ENCODE results near the gene MARCHF3.
"Not testable (repeated sequence)": the region's sequence is repeated elsewhere in the genome, so short reads cannot be mapped to it uniquely, and the experiment has no call there.

MARCHF3 gene

DNA sequence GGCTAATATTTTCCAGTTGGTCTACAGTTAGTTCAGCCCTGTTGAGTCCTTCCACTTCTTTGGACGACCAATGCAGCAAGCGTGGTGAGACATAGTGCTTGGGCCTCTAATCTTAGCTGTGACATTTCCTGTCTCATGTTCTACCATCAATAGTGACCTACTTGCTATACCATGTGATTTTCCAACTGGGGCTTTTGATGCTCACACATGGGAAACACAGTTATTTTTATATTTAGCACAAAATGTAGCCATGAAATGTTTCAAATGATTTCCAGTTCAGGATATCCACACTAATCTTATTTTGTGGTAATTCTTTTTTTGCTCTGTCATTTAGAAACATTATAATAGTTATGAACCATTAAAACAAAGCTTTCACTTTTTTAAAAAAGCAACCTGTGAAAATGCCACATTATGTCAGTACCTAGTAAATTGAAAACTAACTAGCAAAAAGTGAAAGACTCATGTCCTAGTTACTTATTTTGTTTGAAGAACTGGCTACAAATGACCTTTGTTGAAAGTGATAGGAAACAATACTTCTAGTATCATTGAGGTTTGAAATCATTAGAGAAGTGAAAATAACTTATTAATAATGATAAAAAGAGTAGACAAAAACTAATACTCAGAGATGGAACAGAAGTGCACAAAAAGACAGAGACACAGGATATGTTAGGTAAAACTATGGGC, 18.3 kb downstream of the MARCHF3 start:
- no peak for DNase-seq

DNA sequence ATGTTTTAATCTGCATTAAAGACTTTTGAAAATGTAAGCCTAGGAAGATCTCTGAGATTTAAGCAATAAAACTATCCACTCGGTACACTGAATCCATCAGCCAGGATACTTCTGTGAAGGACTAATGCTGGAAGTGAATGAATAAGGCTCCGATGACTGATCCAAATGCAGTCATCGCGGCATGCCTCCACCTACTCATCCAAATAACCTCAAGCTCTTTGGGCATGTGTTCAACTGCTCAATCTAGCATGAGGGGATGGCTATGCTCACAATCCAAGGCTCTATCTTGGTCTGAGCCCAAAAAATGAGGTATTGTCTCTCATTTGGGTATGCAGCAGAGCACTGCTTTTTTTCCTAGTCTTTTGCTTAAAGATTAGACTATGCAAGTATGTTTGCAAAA, 19.2 kb downstream of the MARCHF3 start:
- DNase-seq, result no peak

DNA sequence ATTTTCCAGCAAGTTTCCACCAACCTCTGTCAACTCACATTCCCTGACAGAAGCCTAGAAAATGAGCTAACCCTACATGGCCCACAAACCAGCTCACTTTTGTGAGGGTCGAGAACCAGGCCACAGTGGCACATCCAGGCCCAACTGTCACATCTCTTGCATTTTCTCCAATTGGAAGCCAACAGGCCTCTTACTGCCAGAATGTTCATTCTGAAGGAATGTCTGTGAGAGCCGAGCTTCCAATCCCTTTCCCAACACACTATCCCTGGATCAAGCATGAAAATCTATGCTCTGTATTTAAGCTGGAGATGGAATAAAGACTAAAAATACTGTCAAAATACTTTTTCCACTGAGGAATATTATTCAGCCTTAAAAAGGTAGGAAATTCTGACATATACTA, 20.0 kb downstream of the MARCHF3 start:
- DNase-seq, result no peak

DNA sequence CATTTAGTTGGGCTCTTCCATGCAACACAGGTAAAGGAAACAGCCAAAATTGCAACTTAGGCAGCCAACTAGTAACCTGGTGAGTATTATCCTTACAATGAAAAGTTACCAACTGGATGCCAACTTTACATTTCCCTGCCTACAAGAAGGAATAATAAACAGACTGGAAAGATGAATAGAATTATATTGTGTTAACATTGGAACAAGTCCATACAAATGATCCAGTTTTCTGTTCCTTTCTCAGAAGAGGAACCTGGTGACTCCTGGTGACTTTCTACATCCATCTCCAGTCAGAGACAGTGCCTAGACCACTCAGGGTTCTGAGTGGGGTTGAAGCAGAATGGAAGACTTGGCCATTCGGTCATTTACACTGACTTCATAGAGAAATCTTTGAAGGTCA, 20.6 kb downstream of the MARCHF3 start:
- DNase-seq, result no peak

DNA sequence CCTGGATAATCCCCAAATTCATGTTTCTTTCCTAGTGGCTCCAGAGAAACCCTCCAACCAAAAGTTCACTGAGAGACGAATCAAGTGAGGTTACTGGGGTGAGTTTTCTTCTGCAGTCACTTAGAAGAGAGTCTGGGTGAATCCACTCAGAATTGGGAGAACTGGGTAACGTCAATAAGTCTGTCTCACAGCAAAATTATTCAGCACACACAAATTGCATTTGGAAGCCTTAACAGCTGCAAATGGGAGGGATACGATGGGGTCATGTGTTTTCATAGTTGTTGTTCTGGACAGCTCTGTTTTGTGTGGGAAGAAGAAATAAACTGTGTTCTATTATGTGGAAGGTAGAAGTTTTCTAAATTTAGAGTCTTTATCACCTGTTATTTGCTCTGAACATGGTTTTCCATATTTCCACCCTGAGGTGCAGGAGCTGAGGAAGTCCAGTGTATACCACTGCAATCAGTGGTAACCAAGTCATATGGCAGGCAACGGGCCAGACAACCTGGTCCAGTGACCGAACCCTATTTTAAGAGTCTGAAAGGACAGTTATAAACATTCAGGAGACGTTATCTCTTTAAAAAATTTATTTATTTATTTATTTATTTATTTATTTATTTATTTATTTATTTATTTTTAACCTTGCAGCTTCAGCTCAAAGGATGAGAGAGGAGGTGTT, 21.9 kb downstream of the MARCHF3 start:
- DNase-seq, result no peak

DNA sequence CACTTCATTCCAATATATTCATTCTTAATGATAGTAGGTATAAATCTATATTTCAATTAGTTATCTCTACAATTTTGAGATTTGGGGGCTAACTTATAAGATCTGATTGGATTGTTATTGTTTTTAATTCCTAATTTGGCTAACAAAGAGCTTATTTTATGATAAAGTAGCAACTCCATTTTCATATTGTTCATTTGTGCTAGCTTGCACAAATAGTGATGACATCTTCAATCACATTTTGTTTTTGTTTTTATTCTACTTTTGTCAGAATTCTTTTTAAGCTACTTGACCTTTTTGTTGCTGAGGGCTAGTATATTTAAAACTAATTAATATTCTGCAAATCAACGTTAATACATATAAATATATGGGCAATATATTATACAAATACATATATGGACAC, 22.8 kb downstream of the MARCHF3 start:
- no peak for DNase-seq

DNA sequence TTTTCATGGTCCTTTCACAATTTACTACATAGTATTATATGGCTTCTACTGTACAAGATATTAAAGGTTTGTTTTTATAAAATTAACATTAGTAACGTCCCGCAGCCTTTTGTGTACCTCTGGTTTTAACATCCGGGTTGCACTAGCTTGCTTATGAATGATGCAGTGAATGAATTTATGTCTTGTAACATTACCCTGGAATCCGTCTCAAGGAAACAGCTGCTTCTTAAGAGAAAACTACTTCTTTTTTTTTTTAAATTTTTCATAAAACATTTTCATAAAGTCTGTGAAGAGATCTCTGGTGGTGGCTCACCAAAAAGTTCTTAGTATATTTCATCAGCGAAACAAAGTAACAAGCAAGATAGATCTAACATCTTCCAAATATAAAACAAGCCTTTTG, 23.6 kb downstream of the MARCHF3 start:
- DNase-seq, result no peak

DNA sequence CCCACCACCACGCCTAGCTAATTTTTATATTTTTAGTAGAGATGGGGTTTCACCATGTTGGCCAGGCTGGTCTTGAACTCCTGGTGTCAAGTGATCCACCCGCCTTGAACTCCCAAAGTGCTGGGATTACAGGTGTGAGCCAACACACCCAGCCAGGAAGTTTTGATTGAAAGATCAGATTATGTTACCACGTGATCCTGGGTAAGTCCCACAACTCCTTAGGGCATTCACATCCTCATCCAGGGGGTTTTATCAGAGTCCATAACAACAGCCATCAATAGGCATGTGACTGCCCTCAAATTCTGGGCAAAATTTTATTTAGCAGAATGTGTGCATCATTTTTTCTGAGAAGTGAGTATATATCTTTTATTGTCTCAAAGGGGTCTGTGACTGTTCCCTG, 25.1 kb downstream of the MARCHF3 start:
- DNase-seq, result not testable (repeated sequence)

DNA sequence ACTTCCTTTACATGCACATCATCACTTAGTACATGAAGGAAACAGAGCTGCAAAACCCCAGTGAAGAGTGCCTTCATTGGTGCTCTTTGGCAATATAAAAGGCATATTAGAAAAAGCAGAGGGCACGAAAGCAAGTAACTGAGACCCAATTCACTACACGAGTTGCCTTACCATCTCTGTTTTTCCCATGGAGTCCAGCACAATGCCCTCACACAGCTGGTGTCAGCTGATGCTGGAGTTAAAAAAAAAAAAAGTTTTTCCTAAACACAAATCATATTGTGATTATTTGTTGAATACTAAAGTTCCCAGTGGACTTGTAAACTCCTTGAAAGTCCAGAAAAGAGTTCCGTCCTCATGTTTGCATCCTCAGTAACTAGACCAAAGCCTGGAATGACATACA, 25.6 kb downstream of the MARCHF3 start:
- no peak for DNase-seq

DNA sequence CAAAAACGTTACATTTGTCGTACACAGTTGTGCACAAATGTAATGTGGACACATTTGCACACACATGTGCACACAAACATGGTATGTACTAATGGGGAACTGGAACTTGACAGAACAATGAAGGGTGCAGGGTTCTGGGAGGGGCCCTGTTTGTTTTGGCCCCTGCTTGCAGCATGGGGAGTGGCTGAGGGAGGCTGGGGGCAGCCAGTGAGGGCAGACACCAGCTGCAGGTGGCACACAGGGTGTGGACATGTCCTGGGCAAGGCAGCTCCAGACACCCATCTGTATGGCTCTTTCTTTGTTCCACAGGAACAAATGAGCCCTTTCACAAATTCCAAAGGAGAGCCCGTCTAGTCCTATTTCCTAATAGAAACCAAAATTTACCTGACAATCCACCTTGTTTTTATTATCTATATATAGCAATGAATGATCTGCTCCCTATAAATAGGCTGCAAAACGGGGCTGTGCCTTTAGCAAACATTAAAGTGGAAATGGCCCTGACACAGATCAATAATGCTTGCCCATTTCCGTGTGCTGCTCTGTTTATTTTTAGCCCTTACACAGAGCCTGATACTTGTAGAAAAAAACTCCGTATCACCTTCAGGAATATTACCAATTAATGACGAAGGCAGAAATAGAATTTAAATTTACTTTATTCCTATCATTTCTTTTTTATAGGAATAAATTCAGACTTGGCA, 26.4 kb downstream of the MARCHF3 start:
- DNase-seq, result no peak

DNA sequence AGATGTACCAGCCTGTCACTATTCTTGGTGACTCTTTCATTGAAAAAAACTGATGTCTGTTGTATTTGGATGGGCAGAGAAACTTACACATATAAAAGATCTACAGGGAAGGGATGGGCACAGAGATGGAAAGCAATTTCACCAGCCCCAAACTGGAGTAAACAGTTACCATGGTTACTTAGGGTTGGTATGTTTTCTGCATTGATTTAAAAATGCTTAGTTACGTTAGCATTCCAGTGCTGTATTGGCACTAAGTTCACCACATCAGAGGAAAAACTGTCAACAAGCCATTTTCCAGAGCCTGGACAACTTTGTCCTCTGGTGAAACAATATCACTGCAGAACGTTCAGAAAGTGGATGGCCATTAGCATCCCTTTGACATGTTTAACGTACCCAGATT, 28.0 kb downstream of the MARCHF3 start:
- DNase-seq, result no peak

DNA sequence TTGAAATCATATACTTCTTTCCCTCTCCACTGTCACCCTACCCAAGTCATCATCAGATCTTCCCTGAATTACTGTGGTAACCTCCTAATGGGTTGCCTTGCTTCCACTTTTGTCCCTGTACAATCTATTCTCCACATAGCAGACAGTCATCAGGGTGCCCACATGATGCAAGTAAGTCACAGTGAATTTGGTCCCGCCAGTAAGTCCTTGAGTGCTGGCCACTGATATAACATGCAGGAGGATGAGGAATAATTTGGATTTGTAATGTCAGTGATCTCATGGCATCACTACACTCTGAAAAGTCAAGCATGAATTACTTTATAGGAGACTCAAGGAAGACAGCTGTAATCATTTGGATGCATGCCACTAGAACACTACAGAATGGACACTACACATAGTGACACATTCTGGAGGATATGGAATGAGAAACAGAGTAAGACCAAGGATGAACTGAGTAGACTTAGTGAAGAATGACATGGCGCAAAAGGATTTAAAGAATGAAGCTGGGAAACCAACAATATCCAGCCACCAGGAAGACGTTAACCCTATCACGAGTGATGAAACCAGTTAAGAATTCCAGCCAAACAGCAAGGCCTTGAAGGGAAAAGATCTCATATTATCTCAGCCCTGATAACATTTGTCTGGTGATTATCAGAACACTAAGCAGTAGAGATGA, 28.6 kb downstream of the MARCHF3 start:
- no peak for DNase-seq

DNA sequence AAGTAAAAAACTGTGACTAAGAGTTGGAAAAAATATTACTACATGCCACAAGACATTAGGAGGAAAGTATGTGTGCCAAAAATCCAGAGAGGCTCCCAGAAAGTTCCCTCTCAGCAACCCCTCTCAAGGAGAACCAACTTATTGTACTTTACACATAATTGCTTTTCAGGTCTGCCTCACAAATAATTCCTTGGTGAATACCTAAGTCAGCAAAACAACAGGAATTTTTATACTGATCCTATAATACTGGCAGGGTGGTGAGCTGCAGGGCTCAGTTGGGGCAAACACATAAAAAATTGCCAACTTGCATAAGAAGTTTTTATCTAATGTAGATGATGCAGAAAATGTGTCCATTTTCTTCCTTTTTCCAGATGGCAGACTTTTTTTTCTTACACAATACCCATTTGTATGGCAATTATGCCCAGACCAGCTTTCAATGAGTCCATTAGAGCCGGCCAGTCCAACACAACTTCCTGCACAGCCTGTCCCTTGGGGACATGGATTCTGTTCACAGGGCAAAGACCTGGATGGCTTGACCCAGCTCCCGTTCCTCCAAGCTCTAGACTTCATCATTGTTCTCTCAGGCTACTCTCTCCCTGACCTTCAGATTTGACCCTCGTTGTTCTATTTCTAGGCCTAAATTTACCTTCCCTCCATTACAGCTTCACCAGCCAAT, 31.3 kb downstream of the MARCHF3 start:
- DNase-seq, result no peak

DNA sequence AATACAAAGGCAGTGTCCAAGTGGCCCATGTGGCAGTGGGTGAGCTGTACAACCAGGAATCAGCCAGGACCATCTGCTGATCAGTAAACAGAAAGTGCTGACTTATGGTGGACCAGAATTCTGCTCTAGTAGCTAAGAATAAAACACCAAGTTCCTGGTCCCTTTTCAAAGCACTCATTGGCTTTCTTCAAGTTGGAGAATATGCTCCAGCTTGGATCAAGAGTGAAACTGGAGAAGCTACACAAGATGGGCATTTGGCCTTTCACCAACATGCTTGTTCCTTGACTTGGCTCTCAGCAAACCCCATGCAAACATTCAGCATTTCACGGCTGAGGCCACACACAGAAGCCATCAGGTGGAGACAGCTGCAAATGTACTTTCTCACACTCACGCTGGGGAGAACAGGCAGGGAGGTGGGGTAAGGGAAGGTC, 32.1 kb downstream of the MARCHF3 start:
- no peak for DNase-seq

DNA sequence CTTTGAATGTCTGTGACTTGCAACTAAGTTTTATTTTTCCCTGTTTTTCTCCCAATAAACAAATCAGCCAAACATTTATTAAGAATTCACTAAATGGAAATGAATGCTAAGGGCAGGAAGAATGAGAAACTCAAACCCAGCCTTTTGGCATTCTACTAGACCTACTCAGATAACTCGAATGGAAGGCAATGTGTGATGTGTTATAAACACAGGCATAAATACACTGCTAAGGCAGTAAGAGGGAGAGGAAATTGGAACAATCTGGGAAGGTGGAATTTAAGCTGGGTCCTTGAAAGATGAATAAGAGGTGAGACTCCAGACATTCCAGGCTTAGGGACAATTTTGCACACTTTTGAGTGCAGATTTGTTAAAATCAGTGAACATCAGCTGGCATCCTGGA, 34.7 kb downstream of the MARCHF3 start:
- DNase-seq, result no peak

DNA sequence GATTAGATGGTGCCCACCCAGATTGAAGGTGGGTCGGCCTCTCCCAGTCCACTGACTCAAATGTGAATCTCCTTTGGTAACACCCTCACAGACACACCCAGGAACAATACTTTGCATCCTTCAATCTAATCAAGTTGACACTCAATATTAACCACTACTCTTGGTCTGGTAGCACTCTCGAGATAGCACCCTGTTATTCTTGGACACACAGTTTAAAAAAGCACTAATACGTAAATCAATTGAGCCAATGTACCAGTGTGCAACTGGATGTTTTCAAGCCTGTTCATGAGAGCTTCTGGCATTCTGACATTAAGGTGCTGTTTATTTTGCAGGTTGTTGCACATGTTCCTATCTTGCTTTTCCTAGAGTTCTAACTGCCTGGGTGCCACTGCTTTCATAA, 35.3 kb downstream of the MARCHF3 start:
- no peak for DNase-seq

DNA sequence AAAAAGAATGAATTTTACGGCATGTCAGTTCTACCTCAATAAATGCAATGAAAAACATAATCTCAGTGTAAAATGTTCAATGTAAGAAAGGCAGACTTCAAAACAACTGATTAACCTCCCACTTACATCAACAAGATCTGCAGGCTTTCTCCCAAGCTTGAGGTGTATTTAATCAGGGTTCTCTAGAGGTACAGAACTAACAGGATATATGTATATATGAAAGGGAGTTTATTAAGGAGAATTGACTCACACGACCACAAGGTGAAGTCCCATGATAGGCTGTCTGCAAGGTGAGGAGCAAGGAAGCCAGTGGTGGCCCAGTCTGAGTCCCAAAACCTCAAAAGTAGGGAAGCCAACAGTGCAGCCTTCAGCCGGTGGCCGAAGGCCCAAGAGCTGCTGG, 35.9 kb downstream of the MARCHF3 start:
- no peak for DNase-seq

DNA sequence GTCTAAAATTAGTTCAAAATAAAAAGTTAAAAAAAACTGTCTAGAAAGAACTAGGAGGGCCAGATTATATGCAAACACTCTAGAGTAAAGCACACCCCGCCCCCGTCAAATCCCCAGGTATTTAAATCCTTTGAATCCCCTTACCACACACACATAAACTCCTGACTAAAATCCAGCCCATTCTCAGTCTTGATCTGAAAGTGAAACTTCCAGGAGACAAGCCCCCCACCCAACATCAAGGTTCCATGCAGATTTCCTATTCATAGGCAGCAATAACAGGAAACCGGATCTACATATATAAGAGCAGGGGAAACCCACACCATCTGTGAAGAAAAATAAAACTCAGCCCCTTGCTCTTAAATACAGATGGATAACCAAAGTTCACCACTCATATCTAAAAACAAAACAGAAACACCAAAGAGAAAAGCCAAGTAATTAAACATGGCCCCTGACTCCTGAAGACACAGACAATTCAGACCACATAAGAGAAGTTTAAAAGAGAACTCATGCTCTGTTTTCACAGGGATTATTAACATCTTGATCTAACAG, 42.3 kb downstream of the MARCHF3 start:
- peak; percentile 43 for DNase-seq

DNA sequence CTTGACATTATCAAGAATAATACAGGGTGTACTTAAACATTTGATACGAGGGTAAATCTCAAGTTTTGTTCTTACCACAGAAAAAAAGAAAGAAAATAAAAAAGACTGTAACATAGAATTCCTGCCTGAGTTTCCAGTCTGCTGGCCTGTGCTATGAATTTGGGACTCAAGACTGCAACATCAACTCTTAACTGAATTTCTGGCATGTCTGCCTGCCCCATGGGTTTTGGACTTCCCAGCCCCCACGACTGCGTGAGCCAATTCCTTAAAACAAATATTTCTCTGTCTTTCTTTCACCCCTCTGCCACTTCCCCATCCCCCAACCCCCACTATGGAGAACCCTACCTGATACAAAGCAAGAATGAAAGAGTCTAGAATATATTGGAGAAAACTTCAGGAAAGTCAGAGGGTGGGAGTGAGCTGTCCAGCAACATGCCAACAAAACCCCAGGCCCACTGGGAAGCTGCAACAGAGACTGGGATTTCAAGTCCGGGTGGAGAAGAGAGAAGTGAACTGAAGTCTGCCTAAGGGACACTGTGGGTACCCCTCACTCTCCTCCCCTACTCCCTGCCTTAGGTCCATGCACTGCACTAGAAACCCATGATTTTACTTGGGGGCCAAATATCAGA, 43.0 kb downstream of the MARCHF3 start:
- DNase-seq, result no peak

DNA sequence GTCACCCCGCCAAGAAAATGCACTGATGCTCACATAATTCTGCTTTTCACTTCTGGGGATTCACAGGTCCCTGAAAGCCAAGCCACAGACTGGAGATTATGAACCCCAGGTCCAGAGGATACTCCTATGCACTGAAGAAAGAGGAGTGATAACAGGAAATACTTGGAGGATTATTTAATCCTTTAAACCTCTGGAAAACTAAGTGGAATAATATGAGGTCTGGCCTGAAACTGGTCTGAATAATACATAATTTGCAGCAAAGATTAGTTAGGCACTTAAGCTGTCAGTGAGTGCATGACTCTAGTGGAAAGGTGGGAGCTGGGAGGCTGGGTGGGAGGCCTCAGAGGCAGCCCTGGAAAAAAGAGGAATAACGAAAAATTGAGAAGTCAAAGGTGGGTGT, 45.7 kb downstream of the MARCHF3 start:
- no peak for DNase-seq

DNA sequence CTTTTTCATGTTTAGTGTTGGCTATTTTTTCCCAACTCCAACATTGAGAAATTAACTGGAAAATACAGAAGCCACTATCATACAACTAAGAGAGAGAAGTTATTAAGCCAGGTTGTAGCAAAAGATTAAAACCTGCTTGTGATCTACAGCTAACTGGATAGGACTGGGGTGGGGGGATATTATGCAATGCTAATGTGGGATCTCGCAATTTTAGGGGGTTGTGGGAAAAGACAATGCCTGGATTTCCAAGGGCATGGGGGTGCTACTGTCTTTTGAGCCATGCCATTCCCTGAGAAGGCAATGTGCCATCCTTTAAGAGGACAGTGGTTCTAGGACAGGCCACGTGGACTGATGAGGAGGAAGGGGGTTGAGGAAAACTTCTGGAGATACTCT, 46.5 kb downstream of the MARCHF3 start:
- DNase-seq, result no peak

Measured in central memory CD4-positive, alpha-beta T cell (primary cell).